SK-N-DZ (cell line): ENCODE results near the gene KLHL3.

Experiments
- DNase-seq: peaks from one replicate; pipeline ENCODE4 v3.0.0-alpha.2; 2015; ENCODE audit warnings: low spot score

KLHL3 gene

DNA sequence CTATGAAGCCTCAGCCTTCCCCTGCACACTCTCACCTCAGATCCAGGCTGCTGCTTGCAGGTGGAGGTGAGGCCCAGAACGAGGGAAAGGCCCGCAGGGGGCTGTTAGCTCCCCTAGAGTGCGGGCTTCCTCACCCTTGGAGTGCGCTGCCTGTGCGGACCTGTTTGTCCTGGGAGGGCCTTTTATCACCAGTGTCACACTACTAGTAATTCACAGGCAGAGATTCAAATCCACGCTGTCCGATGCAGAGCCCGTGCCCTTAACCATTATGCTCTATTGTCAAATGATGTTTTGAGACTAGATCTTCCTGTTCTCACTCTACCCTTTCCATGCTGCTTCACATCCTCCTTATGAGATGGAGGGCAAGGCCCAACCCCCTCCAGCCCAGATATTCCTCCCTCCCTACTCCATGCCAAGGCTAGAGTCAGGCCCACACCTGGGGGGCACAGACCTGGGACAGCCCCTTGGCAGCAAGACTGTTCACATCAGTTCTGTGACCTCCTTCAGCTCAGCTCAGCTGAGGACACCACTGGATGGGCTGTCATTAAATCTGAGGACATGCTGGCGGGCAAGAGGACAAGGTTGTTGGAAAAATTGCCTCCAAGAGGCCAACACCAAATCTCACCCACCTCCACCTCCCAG is 124.0 kb downstream of the KLHL3 start:
- no peak for DNase-seq

DNA sequence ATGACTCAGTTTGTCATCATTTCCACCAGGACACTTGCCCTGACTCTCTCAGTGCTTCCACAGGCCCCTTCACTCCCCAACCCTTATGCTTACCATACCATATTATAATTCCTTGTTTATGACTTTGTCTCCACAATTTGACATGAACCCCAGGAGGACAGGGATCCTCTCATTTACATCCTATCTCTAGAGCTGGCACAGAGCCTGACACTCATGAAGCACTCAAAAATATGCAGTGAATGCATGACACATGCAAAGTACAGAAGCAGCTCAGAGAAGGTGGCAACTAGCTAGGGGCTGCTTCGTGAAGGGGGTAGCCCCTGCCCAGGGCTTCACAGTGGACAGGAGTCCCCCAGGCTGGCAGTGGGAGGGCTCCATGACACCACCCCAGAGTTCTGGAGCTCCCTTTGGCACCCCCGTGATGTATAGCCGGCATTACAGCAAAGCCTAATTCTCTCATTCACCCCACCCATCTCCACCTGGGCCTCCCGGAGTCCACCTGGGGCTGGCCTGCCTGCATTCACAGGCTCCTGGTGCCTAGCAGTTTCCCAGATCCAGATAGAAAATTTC is 124.8 kb downstream of the KLHL3 start:
- no peak for DNase-seq

DNA sequence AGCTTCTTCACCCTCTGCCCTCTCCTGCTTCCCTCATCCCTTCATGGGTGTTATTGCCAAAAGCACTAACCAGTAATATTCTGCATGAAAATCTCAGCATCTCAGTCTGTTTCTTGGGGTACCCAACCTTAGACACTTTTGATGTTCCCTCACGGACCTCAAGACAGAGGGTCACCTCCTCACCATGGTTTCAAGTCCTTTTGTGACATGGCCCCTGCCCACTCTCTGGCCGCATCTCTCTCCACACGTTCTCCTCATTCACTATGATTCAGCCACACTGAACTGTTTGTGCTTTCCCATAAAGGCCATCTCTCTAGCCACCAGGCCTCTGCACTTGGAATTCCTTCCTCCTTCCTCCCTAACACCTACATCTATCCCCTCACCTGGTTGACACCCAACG is 125.3 kb downstream of the KLHL3 start:
- no peak for DNase-seq

DNA sequence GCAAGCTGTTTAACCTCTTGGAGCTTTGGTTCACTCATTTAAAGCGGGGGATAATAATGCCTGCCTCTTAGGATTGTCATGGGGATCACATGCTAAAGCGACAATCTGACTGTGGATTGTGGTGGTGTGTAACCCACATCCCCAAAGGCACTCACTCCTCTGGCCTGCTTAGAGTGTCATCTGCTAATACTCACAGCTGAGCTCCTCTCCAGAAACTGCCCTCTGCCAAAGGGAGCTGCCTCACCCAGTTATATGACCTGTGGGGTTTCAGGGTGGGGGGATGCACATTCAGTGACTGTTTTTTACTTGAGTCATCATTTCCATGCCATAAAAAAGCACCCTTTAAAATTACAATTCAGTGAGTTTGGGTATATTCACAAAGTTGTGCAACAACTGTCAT is 126.8 kb downstream of the KLHL3 start:
- no peak for DNase-seq

DNA sequence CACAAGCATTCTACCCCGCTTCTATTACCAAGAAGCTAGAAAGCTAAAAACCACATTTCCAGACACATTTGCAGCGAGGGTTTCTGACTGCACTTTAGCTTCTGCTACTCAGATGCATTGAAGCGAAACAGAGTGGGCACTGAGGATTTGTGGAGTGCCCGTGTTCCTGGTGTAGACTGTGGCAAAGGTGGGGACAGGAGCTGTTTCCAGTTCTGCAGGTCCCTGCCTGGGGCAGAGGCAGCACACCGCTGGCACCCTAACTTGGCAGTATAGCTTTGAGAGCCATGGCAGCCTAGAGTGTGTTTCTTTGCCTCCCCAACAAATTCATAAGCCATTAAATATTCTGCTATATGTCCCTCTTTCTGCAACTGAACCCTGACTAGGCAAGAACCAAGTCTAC is 128.1 kb downstream of the KLHL3 start:
- no peak for DNase-seq

DNA sequence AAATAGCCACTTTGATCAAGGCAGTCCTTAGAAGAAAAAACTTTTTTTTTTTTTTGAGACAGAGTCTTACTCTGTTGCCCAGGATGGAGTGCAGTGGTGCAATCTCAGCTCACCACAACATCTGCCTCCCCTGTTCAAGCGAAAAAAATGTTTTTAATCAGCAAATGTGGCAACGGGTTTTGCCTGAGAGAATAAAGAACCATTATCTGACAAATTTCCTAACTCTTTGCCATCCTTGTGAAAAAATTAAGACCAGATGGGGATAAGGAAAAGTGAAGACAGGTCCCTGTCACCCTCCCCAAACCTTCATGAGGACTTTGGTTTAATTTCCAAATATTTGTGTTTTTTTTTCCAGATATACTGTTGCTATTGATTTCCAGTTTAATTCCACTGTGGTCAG is 129.5 kb downstream of the KLHL3 start:
- no peak for DNase-seq

DNA sequence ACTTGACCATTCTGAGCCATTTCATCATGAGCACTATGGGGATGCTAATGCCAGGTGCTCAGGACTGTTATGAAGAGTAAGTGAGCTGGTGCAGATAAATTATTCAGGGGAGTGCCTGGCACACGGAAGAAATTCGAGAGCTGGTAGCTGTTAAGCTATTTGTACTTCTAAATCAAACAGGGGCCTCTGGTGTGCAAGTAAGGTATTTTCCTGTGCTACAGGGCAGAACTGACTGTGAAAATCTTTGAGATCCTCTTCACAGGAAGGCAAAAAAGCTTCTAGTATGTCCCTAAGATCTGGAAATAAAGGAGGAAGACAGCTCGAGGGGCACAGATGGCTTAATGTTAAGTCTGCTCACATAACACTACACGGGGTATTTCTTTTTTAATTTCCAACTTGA is 130.5 kb downstream of the KLHL3 start:
- no peak for DNase-seq

DNA sequence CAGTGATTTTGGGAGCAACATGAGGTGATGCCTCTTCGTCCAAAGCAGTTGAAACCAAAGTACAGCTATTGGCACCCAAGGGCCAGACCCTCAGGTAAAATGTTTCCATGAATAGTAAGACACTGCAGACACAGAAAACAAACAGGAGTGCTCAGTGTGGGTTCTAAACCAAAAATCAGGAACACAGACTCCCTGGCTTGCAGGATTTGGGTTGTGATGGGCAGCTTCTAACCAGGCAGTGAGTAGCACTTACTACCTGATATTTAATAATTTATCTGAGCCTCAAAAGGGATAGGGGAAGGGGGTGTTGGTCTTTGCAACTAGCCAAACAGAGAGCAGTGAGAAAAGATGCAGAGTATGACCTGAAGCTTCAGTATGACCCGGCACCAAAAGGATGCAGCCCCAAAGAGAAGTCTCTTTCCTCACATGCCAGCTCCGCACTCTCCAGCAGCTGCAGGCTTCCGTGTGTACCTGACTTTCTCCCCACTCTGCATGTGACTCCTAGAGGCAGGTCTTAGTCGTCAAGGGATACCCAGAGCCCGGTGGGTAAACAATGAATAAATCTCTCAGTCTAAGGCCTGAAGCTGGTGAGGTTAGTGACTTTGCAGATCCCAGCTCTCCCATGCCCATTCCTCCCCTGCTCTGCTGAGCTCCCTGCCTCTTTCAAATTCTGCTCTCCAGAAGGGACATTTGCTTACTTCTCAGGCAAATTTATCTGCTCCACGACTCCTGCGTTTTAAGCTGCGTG is 131.4 kb downstream of the KLHL3 start:
- DNase-seq = no peak

DNA sequence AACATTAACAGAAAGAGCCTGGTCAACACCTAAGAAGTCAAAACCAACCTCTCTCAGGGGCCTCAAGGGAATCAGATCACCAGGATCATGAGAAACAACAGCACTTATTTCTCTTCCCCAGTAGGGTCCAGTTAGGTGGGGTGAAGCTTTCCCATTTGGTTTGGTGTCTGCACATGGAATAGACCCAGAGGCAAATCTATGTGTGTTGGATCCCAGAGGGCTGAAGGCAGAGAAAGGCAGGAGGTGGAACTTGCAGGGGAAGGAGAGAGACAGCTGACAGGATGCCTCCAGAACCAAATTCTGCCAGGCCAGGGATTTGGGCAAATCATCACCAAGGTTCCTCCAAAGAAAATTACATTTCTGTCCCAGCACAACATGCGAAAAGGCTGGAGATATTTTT is 132.0 kb downstream of the KLHL3 start:
- no peak for DNase-seq

DNA sequence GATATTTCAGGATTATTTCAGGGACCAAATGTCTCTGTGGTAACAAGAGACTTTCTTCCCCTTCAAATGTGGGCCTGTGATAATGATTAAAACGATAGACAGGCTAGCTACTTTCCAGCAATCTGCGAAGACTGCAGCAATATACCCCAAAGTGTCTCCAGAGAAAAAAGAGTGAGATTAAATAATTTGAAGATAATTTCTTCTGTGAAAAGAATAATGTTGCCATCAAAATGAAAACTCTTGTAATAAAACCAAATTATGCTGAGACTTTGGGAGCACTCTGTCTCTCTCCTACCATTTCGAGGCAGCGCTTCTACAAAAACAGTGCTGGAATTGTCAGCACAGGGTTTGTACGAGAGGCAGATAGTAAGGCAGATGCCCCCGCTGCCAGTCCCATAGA is 132.5 kb downstream of the KLHL3 start:
- no peak for DNase-seq

DNA sequence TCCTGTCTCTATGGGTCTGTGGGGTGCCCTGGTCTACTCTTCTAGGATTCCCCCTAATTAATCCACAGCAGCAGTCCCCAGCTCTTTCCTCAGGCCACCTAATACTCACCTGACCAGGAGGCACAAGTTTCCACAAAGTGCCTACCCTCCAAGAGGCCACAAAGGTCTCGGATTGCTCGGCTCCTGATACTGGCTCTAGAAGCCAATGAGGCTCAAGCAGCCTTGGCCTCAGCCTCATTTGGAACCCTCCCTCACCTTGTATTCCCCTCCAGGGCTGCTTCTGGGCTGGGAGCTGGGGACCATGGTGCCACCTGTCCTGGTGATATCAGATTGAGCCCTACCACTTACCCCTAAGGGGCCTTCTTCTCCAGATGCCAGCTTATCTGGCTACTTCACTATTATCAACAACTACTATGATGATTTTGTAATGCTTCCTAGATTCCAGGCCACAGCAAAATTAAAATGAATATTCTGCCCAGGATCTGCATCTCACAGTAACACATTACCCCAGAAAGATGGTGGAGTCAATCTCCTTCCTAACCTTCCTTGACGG is 133.1 kb downstream of the KLHL3 start:
- DNase-seq = no peak

DNA sequence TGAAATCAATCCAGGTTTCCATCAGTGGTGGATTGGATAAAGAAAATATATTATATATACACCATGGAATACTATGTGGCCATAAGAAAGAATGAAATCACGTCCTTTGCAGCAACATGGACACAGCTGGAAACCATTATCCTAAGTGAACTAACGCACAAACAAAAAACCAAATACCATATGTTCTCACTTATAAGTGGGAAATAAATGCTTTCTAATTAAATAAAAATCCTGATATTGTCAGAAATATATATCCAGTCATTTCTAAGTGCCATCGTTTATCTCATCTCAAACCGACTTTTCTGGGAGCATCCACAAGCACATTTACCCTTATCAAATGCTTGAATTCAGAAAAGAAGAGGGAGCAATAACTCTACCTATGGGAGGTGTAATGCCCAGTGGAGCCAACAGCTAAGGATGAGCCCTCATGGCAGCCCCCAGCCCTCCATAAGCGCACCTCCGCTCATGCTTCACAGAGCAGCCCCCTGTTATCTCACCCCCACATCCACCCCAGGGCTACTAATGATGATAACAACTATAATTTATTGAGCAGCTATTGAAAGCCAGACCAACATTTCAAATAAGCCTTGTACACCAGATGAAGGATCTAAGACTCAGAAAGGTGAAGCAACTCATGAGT is 135.0 kb downstream of the KLHL3 start:
- no peak for DNase-seq

DNA sequence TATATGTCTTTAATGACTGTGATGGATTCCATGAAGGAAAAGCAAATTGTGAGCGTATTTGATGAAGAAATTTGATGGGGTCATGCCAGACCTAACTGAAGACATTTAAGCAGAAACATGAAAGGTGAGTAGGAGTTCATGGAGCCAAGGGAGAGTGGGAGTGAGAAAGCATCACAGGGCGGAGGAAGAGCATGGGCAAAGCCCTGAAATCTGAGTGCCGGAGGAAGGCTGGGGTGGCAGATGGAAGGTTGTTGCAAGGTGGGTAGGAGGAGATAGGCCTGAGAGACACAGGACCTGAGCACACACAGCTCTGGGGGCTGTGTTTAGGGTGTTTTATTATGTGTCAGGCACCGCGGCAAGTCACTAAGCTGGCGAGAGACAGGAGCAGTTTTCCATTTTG is 136.4 kb downstream of the KLHL3 start:
- DNase-seq = no peak

DNA sequence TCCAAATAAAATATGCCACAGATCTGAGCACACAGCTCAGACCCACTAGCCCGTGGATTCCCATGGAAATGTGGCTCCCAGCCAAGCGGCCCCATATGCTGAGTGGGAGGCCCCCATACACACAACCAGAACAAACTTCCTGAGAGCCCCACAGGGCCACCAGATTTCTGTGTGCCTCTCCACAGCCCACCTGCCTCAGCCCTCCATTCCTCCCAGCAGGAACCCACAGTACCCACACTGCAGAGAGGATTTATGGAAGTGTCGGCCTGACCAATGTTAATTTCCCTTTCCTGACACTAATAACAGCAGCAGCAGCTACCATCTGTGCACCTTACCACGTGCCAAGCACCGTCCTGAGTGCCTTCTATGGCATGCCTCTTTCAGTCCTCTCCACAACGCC is 137.5 kb downstream of the KLHL3 start:
- no peak for DNase-seq

DNA sequence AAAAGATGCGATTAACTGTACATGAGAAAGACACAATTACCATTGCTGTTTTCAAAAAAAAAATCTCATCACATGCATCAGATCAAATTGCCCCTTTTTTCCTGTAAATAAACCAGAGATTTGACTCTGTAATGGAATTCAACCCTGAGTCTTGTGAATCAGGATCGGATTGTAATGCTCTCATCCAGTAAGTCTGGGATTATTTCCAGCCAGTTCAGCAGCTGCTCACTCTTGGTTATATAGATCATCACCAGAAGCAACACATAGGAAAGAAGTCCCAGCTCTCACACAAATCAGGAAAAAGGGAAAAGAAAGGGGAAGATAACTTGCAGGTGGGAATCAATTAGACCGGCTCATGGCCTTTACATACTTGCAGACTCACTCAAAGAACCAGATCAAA is 138.9 kb downstream of the KLHL3 start:
- no peak for DNase-seq

DNA sequence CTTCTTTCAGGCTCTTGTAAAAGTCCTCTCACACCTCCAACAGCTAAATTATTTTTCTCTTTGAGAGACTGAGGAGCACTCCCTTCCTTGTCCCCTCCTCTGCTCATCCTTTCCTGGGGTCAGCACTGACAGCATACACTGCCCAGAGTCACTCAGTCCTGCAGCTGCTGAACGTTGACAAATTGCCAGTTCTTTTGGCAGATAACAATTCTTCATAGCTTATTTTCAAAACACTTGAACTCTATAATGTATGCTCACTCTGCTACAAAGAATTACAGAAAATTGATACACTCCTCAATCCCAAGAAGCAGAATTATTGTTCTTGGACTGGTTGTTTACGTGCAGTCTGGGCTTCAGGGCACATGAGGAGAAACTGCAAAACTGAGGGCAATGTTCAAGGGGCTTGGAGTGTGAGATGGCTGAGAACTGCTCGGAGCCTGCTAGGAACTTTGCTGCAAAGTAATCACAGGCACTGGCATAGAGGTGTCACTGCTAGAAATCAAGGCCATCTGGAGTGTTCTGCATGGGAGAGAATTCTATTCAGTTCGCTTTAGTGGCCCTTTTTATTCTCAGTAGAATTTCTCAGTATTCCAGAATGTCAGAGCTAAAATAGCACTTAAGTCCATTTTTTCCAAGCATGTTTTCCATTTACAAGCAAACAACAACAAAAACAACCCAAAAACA is 140.4 kb downstream of the KLHL3 start:
- DNase-seq = no peak

DNA sequence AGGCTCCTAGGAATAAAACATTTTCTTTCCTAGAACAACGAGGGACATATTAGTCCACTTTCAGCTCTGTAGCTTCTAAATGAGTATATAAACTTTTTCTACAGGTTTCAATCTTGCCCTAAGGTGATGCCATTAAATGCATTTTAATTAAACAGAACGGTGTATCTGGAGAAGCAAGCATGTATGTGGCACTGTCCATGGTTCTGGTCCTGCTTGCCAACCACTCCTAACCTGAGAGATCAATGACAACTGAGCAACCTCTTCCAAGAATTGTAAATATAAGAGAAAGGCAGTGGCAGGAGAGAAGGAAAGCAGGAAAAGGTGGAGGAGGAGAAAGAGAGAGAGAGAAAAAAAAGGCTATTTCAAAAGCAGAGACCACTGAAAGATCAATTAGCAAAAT is 141.2 kb downstream of the KLHL3 start:
- DNase-seq = no peak

DNA sequence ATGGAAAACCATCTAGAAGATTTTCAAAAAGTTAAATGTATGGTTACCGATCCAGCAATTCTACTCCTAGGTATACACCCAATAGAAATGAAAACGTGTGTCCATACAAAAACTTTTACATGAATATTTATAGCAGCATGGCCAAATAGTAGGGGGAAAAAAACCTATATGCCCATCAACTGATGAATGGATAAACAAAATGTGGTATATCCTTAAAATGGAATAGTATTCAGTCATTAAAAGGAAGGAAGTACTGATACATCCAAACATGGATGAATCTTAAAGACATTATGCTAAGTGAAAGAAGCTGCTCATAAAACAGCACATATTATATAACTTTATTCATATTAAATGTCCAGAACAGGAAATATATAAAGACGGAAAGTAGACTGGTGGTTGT is 143.6 kb downstream of the KLHL3 start:
- DNase-seq = no peak

DNA sequence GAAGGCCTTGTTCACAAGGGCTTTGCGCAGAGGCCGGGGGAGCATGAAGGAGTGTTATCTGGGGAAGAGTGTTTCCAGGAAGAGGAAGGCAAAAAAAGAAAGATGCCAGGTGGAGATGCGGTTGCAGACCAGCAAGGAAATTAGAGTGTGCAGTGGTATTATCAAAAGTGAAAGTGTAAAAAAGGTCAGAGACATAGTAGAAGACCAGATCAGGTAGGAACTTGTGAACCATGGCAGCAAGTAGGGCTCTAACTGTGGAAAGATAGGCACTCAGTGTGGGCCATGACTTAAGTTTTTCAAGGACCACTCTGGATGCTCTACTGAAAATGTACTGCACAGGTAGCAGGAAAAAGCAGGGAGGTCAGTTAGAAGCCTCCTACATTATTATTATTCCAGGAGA is 146.7 kb downstream of the KLHL3 start:
- no peak for DNase-seq

DNA sequence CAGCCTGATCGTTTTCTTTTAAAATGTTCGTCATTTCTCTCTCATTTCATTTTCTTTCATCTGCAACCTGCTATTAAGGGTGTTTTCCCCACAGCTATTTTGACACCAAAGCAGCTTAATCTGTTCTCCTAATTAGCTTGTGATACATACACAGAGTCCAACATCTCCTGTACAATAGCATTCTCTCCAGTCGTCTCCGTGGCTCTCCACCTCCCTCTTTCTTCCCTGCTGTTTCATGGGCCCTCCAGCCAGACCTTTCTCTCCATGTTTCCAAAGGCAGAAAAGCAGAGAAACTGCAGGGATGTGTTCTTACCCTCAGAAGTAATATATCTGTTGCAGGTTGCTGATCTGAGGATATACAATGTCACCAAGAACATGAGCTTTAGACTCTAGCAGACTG is 148.0 kb downstream of the KLHL3 start:
- DNase-seq = no peak

DNA sequence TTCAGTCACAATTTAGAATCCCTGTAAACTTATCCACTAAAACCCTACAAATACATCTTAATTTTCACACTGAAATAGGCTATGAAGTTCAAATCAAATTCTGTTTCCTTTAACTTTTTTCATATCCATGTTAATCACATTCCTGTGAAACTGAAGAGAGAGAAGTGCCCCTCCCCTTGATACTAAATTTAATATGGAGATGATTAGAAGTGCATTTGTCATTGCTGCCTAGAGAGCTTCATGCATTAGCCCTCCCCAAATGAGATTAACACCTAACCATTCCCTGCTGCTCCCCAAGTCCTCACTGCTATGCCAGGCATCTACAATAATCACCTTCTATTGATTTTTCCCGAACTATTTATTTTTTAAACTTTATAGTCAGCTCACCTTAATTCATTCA is 151.6 kb downstream of the KLHL3 start:
- no peak for DNase-seq

DNA sequence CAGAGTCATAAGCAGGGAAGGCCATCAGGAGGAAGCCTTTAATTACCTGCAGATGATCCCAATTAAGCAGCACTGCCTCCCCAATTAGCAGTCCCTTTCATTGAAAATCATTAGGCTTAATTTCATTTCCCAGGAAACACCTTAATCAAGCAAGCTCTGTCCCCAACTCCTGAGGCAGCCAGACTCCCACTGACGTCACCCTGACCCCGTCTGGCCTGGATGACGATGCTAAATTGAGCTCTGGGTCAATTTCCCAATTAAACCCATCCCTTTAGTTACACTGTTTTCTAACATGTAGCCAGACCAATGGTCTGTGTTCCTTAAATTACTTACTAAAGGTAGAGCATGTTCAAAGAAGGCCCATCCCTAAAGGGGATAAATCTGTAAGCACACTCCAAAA is 152.8 kb downstream of the KLHL3 start:
- peak; percentile 24 for DNase-seq
